Muscle layer of duodenum (tissue), 2 donors: ENCODE results near the gene ATG5.
"Not testable (repeated sequence)": the region's sequence is repeated elsewhere in the genome, so short reads cannot be mapped to it uniquely, and the experiment has no call there.

Experiments used
- H3K27ac ChIP-seq: one replicate; pipeline ENCODE4 v1.7.0; 2013; ENCODE audit warnings: mild to moderate bottlenecking, low read length
- H3K27me3 ChIP-seq: one replicate; pipeline ENCODE4 v1.7.0; 2013; ENCODE audit warnings: low read depth, mild to moderate bottlenecking, control low read depth, low read length
- H3K36me3 ChIP-seq, 2 donors: one replicate each; pipeline ENCODE4 v1.7.0; 2013; ENCODE audit warnings: low read length in 2 of 2, control low read depth in 1 of 2, mild to moderate bottlenecking in 1 of 2; ENCODE audit not compliant: insufficient read depth in 2 of 2, control insufficient read depth in 1 of 2
- H3K4me1 ChIP-seq, 2 donors: one replicate each; pipeline ENCODE4 v1.7.0; 2013; ENCODE audit warnings: low read length in 2 of 2, mild to moderate bottlenecking in 2 of 2, control low read depth in 1 of 2, moderate library complexity in 1 of 2; ENCODE audit not compliant: insufficient read depth in 2 of 2, control insufficient read depth in 1 of 2
- H3K4me3 ChIP-seq, 2 donors: one replicate each; pipeline ENCODE4 v1.7.0; 2013; ENCODE audit warnings: low read length in 2 of 2, low read depth in 1 of 2, mild to moderate bottlenecking in 1 of 2
- H3K9me3 ChIP-seq, 2 donors: one replicate each; pipeline ENCODE4 v1.7.0; 2013; ENCODE audit warnings: low read length in 2 of 2, control low read depth in 1 of 2, mild to moderate bottlenecking in 1 of 2; ENCODE audit not compliant: control insufficient read depth in 1 of 2
- donor health status: healthy.

The ATG5 gene

DNA sequence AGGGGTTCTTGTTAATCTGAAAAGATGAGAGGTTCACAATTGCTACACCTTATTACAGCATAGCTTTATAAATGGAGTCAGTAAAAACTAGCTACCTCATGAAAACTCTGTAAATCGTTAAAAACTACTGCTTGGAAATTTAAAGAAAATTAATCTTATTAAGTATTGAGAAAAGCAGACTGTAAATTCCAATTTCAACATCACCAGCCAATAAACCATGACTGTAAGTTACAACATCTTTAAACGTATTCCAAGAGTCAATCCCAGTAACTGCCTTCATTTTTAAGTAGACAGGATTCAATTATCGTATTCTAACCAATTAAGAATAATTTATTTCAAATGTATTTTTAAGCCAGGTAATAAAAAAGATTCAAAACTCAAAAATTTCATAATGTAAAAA, 70.3 kb downstream of the ATG5 start:
- H3K36me3 ChIP-seq: no peaks in the 10 kb centered on the region
- no peaks in the 10 kb centered on the region for H3K9me3 ChIP-seq
- no peak overlapping the region for H3K4me3 ChIP-seq
- no peaks in the 10 kb centered on the region for H3K4me1 ChIP-seq
- no peak overlapping the region for H3K27ac ChIP-seq
- no peaks in the 10 kb centered on the region for H3K27me3 ChIP-seq

DNA sequence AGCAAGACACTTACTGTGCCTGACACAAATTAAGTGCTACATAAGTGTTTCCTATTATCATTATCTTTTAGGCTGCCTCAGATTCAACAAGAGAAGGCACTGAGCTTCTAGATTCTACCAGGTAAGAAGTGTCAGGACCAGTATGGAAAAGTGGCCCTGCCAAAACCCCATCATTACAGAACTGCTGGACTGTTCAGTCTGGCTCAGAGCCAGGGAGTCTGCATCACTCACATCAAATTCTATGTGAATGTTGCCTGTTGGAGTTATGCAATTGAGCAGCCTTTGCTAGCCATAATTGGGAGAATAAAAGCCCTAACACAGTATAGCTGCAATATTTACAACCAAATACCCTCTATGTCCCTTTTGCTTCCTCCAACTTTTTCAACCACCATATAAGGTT, 70.9 kb downstream of the ATG5 start:
- Histone ChIP-seq H3K4me3 (no peak overlapping the region), H3K27me3 (no peaks in the 10 kb centered on the region), H3K9me3 (no peaks in the 10 kb centered on the region), H3K4me1 (no peaks in the 10 kb centered on the region), H3K27ac (no peak overlapping the region), H3K36me3 (no peaks in the 10 kb centered on the region)

DNA sequence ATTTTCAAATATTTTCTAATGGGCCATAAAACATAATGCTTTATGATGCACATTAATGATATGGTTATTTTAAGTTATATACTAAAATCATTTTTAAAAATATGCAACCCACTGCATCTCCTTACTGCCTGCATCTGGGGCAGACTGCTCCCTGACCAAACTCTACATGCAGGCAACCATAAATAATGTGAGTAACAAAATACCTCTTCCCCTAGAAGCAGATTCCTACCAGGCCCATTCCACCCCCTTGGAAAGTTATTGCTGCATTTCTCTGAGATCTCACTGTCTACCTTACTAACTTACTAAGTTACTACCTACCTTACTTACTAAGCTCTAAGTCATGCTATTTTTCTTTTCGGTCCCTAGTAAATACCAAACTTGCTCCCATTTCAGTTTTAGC, 71.8 kb downstream of the ATG5 start:
- no peaks in the 10 kb centered on the region for H3K4me1 ChIP-seq
- no peak overlapping the region for H3K4me3 ChIP-seq
- no peaks in the 10 kb centered on the region for H3K36me3 ChIP-seq
- H3K27me3 ChIP-seq: no peaks in the 10 kb centered on the region
- H3K27ac ChIP-seq: no peak overlapping the region
- no peaks in the 10 kb centered on the region for H3K9me3 ChIP-seq

DNA sequence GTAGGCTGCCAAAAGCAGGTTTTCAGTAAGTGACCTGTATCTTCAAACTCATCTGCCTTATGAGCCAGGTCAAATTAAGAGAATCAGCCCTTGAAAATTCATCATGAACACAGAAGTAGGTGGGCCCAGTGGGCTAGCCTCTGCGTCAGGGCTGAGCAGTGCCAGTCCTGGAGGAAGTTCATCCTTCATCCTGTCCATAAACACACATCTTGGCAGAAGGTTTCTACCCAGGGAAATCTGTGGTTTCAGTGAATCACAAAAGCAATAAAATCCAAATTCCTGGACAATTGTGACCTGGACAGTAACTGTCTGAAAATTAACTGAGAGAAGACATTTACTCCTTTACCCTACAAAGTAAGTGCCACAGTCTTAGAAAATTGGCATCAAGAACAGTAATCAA, 72.4 kb downstream of the ATG5 start:
- Histone ChIP-seq H3K4me1 (no peaks in the 10 kb centered on the region), H3K36me3 (no peaks in the 10 kb centered on the region), H3K9me3 (no peaks in the 10 kb centered on the region), H3K27ac (no peak overlapping the region), H3K4me3 (no peak overlapping the region), H3K27me3 (no peaks in the 10 kb centered on the region)

DNA sequence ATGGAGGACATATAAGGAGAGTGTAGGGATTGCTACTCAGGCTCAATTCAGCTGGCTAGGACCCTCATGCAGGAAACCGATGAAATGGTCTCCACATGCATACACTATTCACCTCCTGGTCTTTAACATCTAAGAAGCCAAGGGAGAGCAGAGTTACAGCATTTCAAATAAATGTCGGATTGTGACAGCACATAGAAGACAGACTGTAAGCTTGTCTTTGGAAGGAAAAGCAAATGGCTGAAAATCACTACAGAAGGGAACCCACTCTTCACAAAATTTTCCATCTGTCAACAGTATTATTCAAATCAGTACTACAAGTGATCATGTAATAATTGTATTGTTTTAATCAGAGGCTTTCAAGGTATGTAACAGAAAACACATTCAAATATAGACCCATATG, 72.9 kb downstream of the ATG5 start:
- Histone ChIP-seq H3K4me1 (no peaks in the 10 kb centered on the region), H3K27ac (no peak overlapping the region), H3K36me3 (peaks cover 0 to 3% of the 10 kb centered on the region in 2 donors), H3K9me3 (no peaks in the 10 kb centered on the region), H3K4me3 (no peak overlapping the region), H3K27me3 (no peaks in the 10 kb centered on the region)

DNA sequence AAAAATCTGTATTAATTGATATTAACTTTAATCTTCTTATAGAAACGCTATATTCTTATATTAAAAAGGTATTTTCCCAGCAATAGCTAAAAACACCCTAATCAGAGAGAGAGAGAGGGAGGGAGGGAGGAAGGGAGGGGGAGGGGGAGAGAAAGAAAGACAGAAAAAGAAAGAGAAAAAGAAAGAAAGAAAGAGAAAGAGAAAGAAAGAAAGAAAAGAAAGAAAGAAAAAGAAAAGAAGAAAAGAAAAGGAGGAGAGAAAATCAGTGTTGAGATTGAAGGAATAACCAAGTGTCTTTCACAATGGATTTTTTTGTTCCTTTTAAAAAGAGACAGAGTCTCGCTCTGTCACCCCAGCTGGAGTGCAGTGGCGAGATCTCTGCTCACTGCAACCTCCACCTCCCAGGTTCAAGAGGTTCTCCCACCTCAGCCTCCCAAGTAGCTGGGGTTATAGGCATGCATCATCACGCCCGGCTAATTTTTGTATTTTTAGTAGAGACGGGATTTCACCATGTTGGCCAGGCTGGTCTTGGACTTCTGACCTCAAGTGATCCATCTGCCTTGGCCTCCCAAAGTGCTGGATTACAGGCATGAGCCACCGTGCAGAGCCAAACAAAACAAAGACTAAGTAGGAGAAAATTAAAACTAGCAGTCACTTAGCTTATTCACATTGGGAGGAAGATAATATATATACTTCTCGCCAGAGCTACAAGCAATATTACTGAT, 73.9 kb downstream of the ATG5 start:
- not testable (repeated sequence) for H3K27me3 ChIP-seq, H3K4me3 ChIP-seq, H3K36me3 ChIP-seq

DNA sequence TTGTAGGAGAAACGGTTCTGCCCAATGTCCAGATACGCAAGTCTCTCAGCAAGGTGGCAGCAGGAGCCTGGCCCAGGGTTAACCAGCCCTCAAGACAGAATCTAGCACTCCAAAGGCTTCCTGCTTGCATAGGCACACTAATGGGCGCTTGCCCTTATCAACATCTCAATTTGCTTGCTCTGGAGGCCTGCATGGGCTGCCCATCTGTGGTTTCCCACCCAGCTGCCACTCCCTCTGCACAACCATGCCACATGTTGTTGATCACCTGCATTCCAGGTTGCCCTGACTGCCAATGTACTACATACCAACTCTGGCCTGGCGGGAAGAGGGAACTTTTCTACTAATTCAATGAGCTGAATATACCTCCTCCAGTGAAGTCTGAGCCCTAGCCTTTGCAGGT, 74.6 kb downstream of the ATG5 start:
- no peaks in the 10 kb centered on the region for H3K27me3 ChIP-seq
- H3K9me3 ChIP-seq: no peaks in the 10 kb centered on the region
- no peak overlapping the region for H3K4me3 ChIP-seq
- H3K27ac ChIP-seq: no peak overlapping the region
- H3K36me3 ChIP-seq: peaks cover 0 to 9% of the 10 kb centered on the region in 2 donors
- H3K4me1 ChIP-seq: peaks cover 0 to 6% of the 10 kb centered on the region in 2 donors

More for the DNA sequence above, 73.9 kb downstream of the ATG5 start:
- H3K27ac ChIP-seq, H3K9me3 ChIP-seq, H3K4me1 ChIP-seq: not testable (repeated sequence)

DNA sequence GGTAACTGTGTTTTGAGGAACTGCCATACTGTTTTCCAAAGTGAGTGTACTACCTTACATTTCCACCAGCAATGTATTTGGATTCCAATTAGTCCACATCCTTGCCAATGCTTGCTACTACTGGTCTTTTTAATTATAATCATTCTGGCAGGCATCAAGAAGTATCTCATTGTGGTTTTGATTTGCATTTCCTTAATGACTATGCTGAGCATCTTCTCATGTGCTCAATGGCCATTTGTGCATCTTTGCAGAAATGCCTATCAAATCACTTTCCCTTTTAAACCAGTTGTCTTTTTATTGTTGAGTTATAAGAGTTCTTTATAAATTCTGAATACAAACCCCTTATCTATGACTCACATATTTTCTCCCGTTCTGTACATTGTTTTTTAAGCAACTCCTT, 75.9 kb downstream of the ATG5 start:
- Histone ChIP-seq H3K4me1 (peaks cover 0 to 7% of the 10 kb centered on the region in 2 donors), H3K27ac (no peak overlapping the region), H3K9me3 (no peaks in the 10 kb centered on the region), H3K27me3 (no peaks in the 10 kb centered on the region), H3K4me3 (no peak overlapping the region), H3K36me3 (peaks cover 0 to 9% of the 10 kb centered on the region in 2 donors)

DNA sequence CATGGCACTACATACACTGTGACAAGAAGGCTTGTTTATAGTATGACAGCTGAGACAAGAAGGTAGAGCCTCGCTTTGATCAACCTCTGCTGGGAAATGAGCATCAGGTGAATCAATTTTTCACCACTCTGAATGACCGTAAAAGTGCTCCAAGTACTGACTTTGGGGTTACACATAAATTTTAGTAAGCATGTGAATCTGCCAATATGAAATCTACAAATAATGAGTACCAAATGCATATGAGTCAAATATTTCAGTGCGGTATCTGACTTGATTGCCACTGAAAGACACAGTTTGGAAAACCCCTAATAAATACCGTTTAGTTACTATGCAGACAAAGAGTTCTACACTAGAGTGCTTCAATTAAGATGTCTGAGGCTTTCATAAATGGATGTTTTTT, 77.8 kb downstream of the ATG5 start:
- no peaks in the 10 kb centered on the region for H3K9me3 ChIP-seq
- no peak overlapping the region for H3K4me3 ChIP-seq
- H3K27me3 ChIP-seq: no peaks in the 10 kb centered on the region
- peaks cover 0 to 9% of the 10 kb centered on the region in 2 donors for H3K36me3 ChIP-seq
- H3K4me1 ChIP-seq: peaks cover 0 to 7% of the 10 kb centered on the region in 2 donors
- no peak overlapping the region for H3K27ac ChIP-seq

DNA sequence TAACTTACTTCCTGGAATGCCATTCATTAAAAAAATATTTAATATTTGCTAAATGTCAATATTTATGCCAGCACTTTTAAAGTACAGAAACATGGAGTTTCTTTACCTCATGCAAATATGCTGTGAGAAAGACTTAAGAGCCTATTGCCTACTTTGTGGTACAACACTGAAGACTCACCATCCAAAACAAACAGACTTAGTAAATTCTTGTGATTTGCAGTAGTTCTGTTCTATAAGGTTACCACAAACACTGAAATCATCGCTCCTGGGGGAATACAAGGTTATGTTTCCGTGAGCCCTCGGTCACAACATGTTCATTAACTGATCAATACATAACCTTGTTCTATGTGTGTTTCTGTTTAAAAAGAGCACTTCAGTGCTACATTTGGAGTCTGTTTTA, 78.3 kb downstream of the ATG5 start:
- Histone ChIP-seq H3K27ac (no peak overlapping the region), H3K9me3 (no peaks in the 10 kb centered on the region), H3K36me3 (peaks cover 0 to 9% of the 10 kb centered on the region in 2 donors), H3K4me3 (no peak overlapping the region), H3K27me3 (no peaks in the 10 kb centered on the region), H3K4me1 (peaks cover 0 to 7% of the 10 kb centered on the region in 2 donors)

DNA sequence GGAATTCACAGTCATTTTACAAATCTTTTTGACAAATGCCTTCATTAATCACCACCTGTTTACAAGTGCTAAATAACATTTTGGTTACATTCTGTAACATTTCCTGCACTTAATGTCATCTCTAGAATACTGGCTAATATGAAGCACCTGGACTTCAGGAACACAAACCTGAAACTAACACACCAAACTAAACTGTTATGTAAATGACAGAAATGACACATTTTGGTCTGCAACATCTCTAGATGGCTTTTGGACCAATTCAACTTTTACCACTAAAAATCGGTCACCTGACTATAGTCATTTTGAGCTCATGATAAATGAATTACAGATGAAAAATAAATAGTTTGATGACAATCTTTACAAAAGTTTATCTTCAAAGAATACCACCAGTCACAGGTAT, 80.6 kb downstream of the ATG5 start:
- Histone ChIP-seq H3K27me3 (no peaks in the 10 kb centered on the region), H3K9me3 (peaks cover 0 to 5% of the 10 kb centered on the region in 2 donors), H3K4me3 (no peak overlapping the region), H3K27ac (no peak overlapping the region), H3K36me3 (peaks cover 7 to 9% of the 10 kb centered on the region in 2 donors), H3K4me1 (peaks cover 0 to 7% of the 10 kb centered on the region in 2 donors)

DNA sequence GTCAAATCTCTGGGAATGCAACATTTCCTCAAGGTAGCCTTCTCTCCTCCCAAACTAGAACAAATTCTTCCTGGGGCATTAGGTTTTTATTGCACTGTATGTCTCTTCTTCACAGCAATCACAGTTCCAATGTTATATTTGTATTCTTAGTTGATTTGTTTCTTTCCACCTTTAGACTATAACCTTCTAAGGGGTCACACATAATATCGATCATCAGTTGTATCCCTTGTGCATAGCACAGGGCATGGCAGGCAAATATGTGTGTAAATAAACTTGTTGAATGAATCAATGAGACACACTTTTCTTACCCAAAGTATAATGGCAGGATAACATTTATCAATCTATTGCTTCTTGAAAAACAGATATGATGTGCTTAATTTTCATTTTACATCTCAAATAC, 81.0 kb downstream of the ATG5 start:
- no peak overlapping the region for H3K4me3 ChIP-seq
- H3K27ac ChIP-seq: no peak overlapping the region
- H3K4me1 ChIP-seq: peaks cover 0 to 7% of the 10 kb centered on the region in 2 donors
- no peaks in the 10 kb centered on the region for H3K27me3 ChIP-seq
- H3K36me3 ChIP-seq: peaks cover 7 to 9% of the 10 kb centered on the region in 2 donors
- H3K9me3 ChIP-seq: peaks cover 0 to 5% of the 10 kb centered on the region in 2 donors
